ENCODE results near the gene CBLN1.

CBLN1 gene

GRCh38 chr16:49275050-49275730, 6.4 kb downstream of the CBLN1 start:
- no peak for DNase-seq (ENCODE audit: low spot score)
- TF ChIP-seq, protein P1, sequence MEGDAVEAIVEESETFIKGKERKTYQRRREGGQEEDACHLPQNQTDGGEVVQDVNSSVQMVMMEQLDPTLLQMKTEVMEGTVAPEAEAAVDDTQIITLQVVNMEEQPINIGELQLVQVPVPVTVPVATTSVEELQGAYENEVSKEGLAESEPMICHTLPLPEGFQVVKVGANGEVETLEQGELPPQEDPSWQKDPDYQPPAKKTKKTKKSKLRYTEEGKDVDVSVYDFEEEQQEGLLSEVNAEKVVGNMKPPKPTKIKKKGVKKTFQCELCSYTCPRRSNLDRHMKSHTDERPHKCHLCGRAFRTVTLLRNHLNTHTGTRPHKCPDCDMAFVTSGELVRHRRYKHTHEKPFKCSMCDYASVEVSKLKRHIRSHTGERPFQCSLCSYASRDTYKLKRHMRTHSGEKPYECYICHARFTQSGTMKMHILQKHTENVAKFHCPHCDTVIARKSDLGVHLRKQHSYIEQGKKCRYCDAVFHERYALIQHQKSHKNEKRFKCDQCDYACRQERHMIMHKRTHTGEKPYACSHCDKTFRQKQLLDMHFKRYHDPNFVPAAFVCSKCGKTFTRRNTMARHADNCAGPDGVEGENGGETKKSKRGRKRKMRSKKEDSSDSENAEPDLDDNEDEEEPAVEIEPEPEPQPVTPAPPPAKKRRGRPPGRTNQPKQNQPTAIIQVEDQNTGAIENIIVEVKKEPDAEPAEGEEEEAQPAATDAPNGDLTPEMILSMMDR (IDR thresholded peaks at IDR 0.05; ENCODE audit: borderline replicate concordance, control extremely low read depth, extremely low read depth, insufficient read depth, missing control alignments): no peak
- in situ Hi-C loops (cut with MboI; ENCODE audit: low sequenced_read_pairs, unreplicated experiment): no loop called here

GRCh38 chr16:49274591-49274990, 7.0 kb downstream of the CBLN1 start:
- TF ChIP-seq, protein P1 (IDR thresholded peaks at IDR 0.05; ENCODE audit: borderline replicate concordance, control extremely low read depth, extremely low read depth, insufficient read depth, missing control alignments): no peak
- DNase-seq (ENCODE audit: low spot score): no peak
- in situ Hi-C loops (cut with MboI; ENCODE audit: low sequenced_read_pairs, unreplicated experiment): no loop called here

GRCh38 chr16:49273771-49274170, 7.9 kb downstream of the CBLN1 start:
- in situ Hi-C loops (cut with MboI; ENCODE audit: low sequenced_read_pairs, unreplicated experiment): no loop called here
- DNase-seq (ENCODE audit: low spot score): no peak
- TF ChIP-seq, protein P1 (IDR thresholded peaks at IDR 0.05; ENCODE audit: borderline replicate concordance, control extremely low read depth, extremely low read depth, insufficient read depth, missing control alignments): no peak

DNA sequence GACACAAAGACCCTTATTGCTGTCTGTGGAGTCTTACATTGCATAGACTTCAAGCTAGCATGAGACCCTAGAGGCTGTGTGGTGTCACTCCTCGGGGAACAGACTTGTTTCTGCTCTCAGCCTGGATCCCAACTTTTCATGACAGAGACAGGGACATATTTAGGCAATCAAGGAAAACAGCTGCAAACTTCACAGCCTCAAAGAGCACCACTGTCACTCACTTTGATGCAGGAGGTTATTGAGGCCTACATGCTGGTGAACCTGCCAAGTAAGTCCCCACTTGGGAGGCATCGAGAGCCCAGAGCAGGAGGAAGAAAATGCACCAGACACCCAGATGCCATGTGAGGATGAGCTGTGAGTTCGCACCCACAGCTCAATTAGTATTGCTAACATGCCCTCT, 10.3 kb downstream of the CBLN1 start:
- TF ChIP-seq, protein P1 (IDR thresholded peaks at IDR 0.05; ENCODE audit: borderline replicate concordance, control extremely low read depth, extremely low read depth, insufficient read depth, missing control alignments): no peak
- DNase-seq (ENCODE audit: low spot score): no peak
- in situ Hi-C loops (cut with MboI; ENCODE audit: low sequenced_read_pairs, unreplicated experiment): no loop called here

- in situ Hi-C loops (cut with MboI; ENCODE audit: low sequenced_read_pairs, unreplicated experiment): no loop called here
- DNase-seq (ENCODE audit: low spot score): no peak
- TF ChIP-seq, protein P1 (IDR thresholded peaks at IDR 0.05; ENCODE audit: borderline replicate concordance, control extremely low read depth, extremely low read depth, insufficient read depth, missing control alignments): no peak
These were observed 12.4 kb downstream of the CBLN1 start for GRCh38 chr16:49269201-49269600.

DNA sequence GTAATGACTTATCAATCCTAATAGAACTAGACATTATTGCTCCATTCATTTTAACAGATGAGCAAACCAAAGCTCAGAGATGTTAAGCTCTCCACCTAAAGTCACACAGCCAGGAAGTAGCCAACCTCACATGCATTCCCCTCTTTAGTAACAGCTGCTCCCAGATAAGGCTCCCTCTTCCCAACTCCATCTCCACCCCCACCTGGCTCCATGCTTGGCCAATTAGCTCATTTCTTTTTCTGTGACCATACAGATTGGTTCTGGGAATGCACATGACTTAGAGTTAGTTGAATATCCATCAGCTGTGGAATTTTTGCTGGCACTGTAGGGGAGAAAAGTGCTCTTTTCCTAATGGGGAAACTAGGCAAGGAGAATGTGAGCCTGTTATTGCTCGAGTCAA, 13.0 kb downstream of the CBLN1 start:
- DNase-seq (ENCODE audit: low spot score): no peak
- in situ Hi-C loops (cut with MboI; ENCODE audit: low sequenced_read_pairs, unreplicated experiment): no loop called here
- TF ChIP-seq, protein P1 (IDR thresholded peaks at IDR 0.05; ENCODE audit: borderline replicate concordance, control extremely low read depth, extremely low read depth, insufficient read depth, missing control alignments): no peak

Measured in GM13976 (cell line).